ENCODE measurements around the gene TIMM23.

DNA sequence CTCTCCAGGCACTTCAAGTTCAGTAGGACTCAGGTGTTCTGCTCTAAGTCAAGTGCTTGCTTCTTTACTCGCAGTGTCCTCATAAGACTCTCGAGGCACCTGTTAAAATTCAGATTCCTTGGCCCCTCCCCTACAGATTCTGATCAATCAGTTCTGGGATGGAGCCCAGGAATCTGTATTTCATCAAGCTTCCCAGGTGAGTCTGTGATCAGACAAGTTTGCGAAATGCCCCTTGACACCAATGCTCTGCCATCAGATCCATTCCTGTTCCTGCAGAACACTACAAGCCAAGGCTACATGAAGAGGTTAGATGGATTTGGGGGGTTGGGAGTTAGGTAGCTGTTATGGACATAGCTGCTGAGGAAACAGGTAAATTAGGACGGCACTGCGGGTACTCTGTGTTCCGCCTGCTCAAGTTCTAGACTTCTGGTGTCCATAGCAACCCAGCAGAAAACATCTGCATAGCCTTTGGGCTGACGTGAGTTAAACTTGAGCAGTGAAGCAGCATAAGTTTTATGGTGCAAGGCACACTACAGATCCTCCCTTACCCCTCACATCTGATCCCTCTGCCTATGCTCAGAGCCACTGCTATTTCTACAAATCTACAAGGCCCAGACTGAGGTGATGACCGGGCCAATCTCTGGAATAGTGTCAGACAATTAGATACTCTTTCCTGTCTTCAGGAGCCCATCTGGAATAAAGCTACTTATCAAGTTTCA, 65.0 kb downstream of the TIMM23 start:
- TF ChIP-seq, protein P1, sequence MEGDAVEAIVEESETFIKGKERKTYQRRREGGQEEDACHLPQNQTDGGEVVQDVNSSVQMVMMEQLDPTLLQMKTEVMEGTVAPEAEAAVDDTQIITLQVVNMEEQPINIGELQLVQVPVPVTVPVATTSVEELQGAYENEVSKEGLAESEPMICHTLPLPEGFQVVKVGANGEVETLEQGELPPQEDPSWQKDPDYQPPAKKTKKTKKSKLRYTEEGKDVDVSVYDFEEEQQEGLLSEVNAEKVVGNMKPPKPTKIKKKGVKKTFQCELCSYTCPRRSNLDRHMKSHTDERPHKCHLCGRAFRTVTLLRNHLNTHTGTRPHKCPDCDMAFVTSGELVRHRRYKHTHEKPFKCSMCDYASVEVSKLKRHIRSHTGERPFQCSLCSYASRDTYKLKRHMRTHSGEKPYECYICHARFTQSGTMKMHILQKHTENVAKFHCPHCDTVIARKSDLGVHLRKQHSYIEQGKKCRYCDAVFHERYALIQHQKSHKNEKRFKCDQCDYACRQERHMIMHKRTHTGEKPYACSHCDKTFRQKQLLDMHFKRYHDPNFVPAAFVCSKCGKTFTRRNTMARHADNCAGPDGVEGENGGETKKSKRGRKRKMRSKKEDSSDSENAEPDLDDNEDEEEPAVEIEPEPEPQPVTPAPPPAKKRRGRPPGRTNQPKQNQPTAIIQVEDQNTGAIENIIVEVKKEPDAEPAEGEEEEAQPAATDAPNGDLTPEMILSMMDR (IDR thresholded peaks at IDR 0.05) = no peak
- no peak for TF ChIP-seq JUN (CRISPR knock-in tag; IDR thresholded peaks at IDR 0.05)

Measured in WTC11 (cell line).